Neural cell (in vitro differentiated cells): ENCODE results near the gene CDK6. TPM values are rescaled to one million over a fixed set of nuclear protein-coding genes. Genes with fewer than 3 reads are reported as not detected.

Source experiments
- H2AFZ ChIP-seq: fragments of 200-600, 300-800 bp; sonication (generic), shearing (Covaris generic); 2 replicates; pipeline ENCODE4 v1.6.0; 2014; ENCODE audit warnings: low read depth, mild to moderate bottlenecking, antibody characterized with exemption, low read length, moderate library complexity
- H3F3A ChIP-seq: fragments of 200-600 bp; shearing (Covaris generic); 2 replicates; pipeline ENCODE4 v1.6.1; 2016; ENCODE audit warnings: mild to moderate bottlenecking, moderate library complexity, mixed read lengths, antibody characterized with exemption, low read length; ENCODE audit not compliant: insufficient read depth, poor library complexity, severe bottlenecking
- H3K27ac ChIP-seq: fragments of 200-600, 300-800 bp; sonication (generic), shearing (Covaris generic); 2 replicates; pipeline ENCODE4 v1.5.1; 2014; ENCODE audit warnings: mild to moderate bottlenecking, low read length, moderate library complexity
- H3K27me3 ChIP-seq: fragments of 300-800, 200-600 bp; sonication (generic), shearing (Covaris generic); 2 replicates; pipeline ENCODE4 v1.6.0; 2014; ENCODE audit warnings: mild to moderate bottlenecking, low read depth, low read length, moderate library complexity; ENCODE audit not compliant: insufficient read depth
- H3K36me3 ChIP-seq: fragments of 300-800, 200-600 bp; sonication (generic), shearing (Covaris generic); 2 replicates; pipeline ENCODE4 v1.5.1; 2014; ENCODE audit warnings: mild to moderate bottlenecking, antibody characterized with exemption, low read length, moderate library complexity; ENCODE audit not compliant: insufficient read depth
- H3K4me2 ChIP-seq: fragments of 300-800, 200-600 bp; sonication (generic), shearing (Covaris generic); 2 replicates; pipeline ENCODE4 v1.6.0; 2014; ENCODE audit warnings: mild to moderate bottlenecking, low read length
- H3K4me3 ChIP-seq: fragments of 300-800, 200-600 bp; sonication (generic), shearing (Covaris generic); 2 replicates; pipeline ENCODE4 v1.5.1; 2014; ENCODE audit warnings: mild to moderate bottlenecking, low read length, moderate library complexity
- H3K79me2 ChIP-seq: fragments of 200-600 bp; shearing (Covaris generic); replicated peaks from 2 replicates; pipeline ENCODE4 v1.6.0; 2014; ENCODE audit warnings: mild to moderate bottlenecking, low read length, moderate library complexity; ENCODE audit not compliant: insufficient read depth
- H3K9ac ChIP-seq: fragments of 300-800, 200-600 bp; sonication (generic), shearing (Covaris generic); 2 replicates; pipeline ENCODE4 v1.6.1; 2016; ENCODE audit warnings: mild to moderate bottlenecking, low read length, mixed read lengths
- H3K9me2 ChIP-seq: fragments of 200-600 bp; shearing (Covaris generic); 2 replicates; pipeline ENCODE4 v1.6.1; 2016; ENCODE audit warnings: mild to moderate bottlenecking, low read length, mixed read lengths; ENCODE audit not compliant: insufficient read depth
- H3K9me3 ChIP-seq: fragments of 200-600, 300-800 bp; sonication (generic), shearing (Covaris generic); 2 replicates; pipeline ENCODE4 v1.6.1; 2016; ENCODE audit warnings: mild to moderate bottlenecking, mixed run types, low read length, moderate library complexity, mixed read lengths
- H4K20me1 ChIP-seq: fragments of 200-600 bp; shearing (Covaris generic); 2 replicates; pipeline ENCODE4 v1.6.1; 2016; ENCODE audit warnings: mild to moderate bottlenecking, mixed run types; ENCODE audit not compliant: insufficient read depth
- EP300 ChIP-seq: fragments of 450-650 bp; conservative IDR thresholded peaks from 2 replicates; pipeline ENCODE4 v1.6.1; 2014; ENCODE audit warnings: antibody characterized with exemption, mild to moderate bottlenecking, moderate library complexity; ENCODE audit not compliant: poor library complexity, severe bottlenecking
- EZH2 ChIP-seq: fragments of 200-600, 300-800 bp; shearing (Covaris generic), sonication (generic); IDR thresholded peaks from 2 replicates; pipeline ENCODE4 v1.6.1; 2014; ENCODE audit warnings: antibody characterized with exemption, low read length, borderline replicate concordance, mild to moderate bottlenecking; ENCODE audit not compliant: insufficient read depth, poor library complexity, severe bottlenecking
- MXI1 ChIP-seq: fragments of 450-650 bp; conservative IDR thresholded peaks from 2 replicates; pipeline ENCODE4 v1.6.1; 2014; ENCODE audit warnings: antibody characterized with exemption, mild to moderate bottlenecking; ENCODE audit not compliant: poor library complexity, severe bottlenecking
- POLR2AphosphoS5 ChIP-seq: IDR thresholded peaks from 2 replicates; pipeline ENCODE4 v1.6.1; 2012
- RAD21 ChIP-seq: fragments of 450-650 bp; conservative IDR thresholded peaks from 2 replicates; pipeline ENCODE4 v1.6.1; 2014; ENCODE audit warnings: antibody characterized with exemption, mild to moderate bottlenecking, moderate library complexity
- SMC3 ChIP-seq: fragments of 450-650 bp; conservative IDR thresholded peaks from 2 replicates; pipeline ENCODE4 v1.6.1; 2014; ENCODE audit warnings: antibody characterized with exemption, mild to moderate bottlenecking, moderate library complexity; ENCODE audit not compliant: poor library complexity
- TAF1 ChIP-seq: IDR thresholded peaks from 2 replicates; pipeline ENCODE4 v1.6.1; 2012; ENCODE audit warnings: low read depth
- polyA plus RNA-seq: library from polyadenylated mRNA; depleted of rRNA; stranded (reverse); fragments of >200 nt; gene quantifications from 2 replicates; pipeline ENCODE4 v1.2.3, GENCODE V29; 2014
- TF ChIP-seq, protein P1 (sequence below): IDR thresholded peaks from 2 replicates; pipeline ENCODE4 v1.6.1; 2012; ENCODE audit warnings: borderline replicate concordance
- TF ChIP-seq, protein P2 (sequence below): fragments of 450-650 bp; IDR thresholded peaks from 2 replicates; pipeline ENCODE4 v1.5.1; 2014; ENCODE audit warnings: antibody characterized with exemption, mild to moderate bottlenecking, moderate library complexity; ENCODE audit not compliant: poor library complexity, severe bottlenecking

CDK6 gene
- polyA plus RNA-seq, 1 donor from 2014 or later = 4.1 TPM

DNA sequence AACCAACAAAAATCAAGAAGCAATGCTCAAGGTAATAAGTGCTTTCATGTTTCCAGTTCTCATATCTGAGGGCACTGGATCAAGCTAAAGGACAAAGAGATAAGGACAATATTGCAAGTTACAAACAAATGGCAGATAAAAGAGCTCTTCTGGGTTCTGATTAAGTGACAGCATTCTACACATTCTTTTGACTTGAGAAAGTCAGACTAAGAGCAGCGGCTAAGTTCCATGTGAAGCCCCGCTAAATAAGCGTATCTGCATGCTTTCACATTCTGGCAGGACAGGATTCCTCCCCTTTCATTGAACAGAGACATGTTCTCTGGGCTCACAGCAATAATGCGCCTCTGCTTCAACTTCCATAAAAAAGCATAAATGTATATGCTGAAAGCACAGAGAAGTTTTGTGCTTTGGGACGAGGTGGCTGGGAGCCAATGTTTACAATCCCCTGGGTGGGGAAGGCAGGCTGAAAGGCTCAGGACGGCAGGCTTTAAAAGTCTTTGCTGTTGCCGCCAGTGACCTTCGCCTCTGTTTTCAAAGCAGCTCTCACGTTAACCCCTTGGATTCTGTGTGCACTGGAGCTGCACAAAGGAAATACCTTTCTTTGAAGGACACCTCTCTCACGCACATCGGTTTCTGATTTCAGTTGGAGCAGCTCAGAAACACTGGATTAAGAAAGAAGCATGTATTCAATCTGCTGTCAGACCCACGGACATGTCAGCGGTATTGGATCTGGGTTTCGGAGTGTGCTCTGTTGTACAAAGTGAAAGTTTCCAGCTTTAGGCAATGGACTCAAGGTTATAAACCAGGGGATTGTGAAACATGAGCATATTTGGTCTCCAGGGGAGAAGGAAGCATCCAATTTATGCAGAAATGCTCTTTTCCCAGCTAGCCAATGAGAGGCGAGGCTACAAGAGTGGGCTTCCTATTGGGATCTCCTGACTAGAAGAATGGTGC, 140.8 kb downstream of the CDK6 start:
- H3K4me2 ChIP-seq = peak overlapping the region; percentile 58
- H3K27me3 ChIP-seq = no peaks in the 10 kb centered on the region
- no peaks in the 10 kb centered on the region for H3K79me2 ChIP-seq
- no peaks in the 10 kb centered on the region for H3K36me3 ChIP-seq
- no peaks in the 10 kb centered on the region for H3K9me3 ChIP-seq
- no peak overlapping the region for H3K27ac ChIP-seq
- H3K9me2 ChIP-seq = no peaks in the 10 kb centered on the region
- H3F3A ChIP-seq = no peaks in the 10 kb centered on the region
- TF ChIP-seq, protein P1, sequence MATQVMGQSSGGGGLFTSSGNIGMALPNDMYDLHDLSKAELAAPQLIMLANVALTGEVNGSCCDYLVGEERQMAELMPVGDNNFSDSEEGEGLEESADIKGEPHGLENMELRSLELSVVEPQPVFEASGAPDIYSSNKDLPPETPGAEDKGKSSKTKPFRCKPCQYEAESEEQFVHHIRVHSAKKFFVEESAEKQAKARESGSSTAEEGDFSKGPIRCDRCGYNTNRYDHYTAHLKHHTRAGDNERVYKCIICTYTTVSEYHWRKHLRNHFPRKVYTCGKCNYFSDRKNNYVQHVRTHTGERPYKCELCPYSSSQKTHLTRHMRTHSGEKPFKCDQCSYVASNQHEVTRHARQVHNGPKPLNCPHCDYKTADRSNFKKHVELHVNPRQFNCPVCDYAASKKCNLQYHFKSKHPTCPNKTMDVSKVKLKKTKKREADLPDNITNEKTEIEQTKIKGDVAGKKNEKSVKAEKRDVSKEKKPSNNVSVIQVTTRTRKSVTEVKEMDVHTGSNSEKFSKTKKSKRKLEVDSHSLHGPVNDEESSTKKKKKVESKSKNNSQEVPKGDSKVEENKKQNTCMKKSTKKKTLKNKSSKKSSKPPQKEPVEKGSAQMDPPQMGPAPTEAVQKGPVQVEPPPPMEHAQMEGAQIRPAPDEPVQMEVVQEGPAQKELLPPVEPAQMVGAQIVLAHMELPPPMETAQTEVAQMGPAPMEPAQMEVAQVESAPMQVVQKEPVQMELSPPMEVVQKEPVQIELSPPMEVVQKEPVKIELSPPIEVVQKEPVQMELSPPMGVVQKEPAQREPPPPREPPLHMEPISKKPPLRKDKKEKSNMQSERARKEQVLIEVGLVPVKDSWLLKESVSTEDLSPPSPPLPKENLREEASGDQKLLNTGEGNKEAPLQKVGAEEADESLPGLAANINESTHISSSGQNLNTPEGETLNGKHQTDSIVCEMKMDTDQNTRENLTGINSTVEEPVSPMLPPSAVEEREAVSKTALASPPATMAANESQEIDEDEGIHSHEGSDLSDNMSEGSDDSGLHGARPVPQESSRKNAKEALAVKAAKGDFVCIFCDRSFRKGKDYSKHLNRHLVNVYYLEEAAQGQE = no peak
- TF ChIP-seq, protein P2, sequence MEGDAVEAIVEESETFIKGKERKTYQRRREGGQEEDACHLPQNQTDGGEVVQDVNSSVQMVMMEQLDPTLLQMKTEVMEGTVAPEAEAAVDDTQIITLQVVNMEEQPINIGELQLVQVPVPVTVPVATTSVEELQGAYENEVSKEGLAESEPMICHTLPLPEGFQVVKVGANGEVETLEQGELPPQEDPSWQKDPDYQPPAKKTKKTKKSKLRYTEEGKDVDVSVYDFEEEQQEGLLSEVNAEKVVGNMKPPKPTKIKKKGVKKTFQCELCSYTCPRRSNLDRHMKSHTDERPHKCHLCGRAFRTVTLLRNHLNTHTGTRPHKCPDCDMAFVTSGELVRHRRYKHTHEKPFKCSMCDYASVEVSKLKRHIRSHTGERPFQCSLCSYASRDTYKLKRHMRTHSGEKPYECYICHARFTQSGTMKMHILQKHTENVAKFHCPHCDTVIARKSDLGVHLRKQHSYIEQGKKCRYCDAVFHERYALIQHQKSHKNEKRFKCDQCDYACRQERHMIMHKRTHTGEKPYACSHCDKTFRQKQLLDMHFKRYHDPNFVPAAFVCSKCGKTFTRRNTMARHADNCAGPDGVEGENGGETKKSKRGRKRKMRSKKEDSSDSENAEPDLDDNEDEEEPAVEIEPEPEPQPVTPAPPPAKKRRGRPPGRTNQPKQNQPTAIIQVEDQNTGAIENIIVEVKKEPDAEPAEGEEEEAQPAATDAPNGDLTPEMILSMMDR = no peak
- TF ChIP-seq TAF1 = no peak
- no peak for TF ChIP-seq RAD21
- no peak for TF ChIP-seq MXI1
- TF ChIP-seq SMC3 = no peak
- TF ChIP-seq POLR2AphosphoS5 = no peak
- TF ChIP-seq EP300 = no peak
- TF ChIP-seq EZH2 = no peak
- peak overlapping the region; percentile 17 for H3K9ac ChIP-seq
- H4K20me1 ChIP-seq = no peaks in the 10 kb centered on the region
- peak overlapping the region; percentile 60 for H3K4me3 ChIP-seq
- peak overlapping the region; percentile 15 for H2AFZ ChIP-seq

DNA sequence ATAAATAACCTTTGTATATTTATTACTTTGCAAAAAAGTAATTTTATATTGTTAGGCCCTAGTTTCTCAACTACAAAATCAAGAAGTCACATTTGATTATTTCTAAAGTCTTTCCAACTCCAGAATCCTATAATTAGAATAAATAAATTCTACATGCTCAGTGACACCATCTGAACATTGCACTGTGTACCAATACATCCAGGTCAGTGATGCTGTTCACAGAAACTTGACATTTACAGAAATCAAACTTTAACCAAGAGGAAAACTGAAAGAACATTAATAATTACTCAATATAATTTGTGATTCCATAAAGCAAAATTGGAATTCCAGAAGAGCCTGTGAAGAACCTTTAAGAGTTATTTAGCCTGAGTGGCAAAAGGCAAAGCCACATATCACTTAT, 142.2 kb downstream of the CDK6 start:
- Histone ChIP-seq H3K27me3 (no peaks in the 10 kb centered on the region), H3K36me3 (no peaks in the 10 kb centered on the region), H4K20me1 (no peaks in the 10 kb centered on the region), H3F3A (no peaks in the 10 kb centered on the region), H3K9me3 (no peaks in the 10 kb centered on the region), H3K9ac (no peak overlapping the region), H3K4me2 (no peak overlapping the region), H2AFZ (no peak overlapping the region), H3K4me3 (no peak overlapping the region), H3K27ac (no peak overlapping the region), H3K79me2 (no peaks in the 10 kb centered on the region), H3K9me2 (no peaks in the 10 kb centered on the region)
- TF ChIP-seq, protein P1 = no peak
- TF ChIP-seq EZH2 (no peak), RAD21 (no peak), EP300 (no peak), MXI1 (no peak), SMC3 (no peak), TAF1 (no peak), POLR2AphosphoS5 (no peak)
- TF ChIP-seq, protein P2 = no peak
